OCI-LY1 (cell line): ENCODE data around the gene PDZK1IP1.

Experiments
- EZH2 ChIP-seq: fragments of 200-600 bp; sonication (generic), shearing (Covaris generic); IDR thresholded peaks from 2 replicates; pipeline ENCODE4 v1.8.0; 2017; ENCODE audit warnings: borderline replicate concordance, mixed run types, mild to moderate bottlenecking, antibody characterized with exemption, low read length, moderate library complexity, mixed read lengths
- TF ChIP-seq, protein P1 (sequence below): fragments of 200-600 bp; sonication (generic), shearing (Covaris generic); IDR thresholded peaks from 2 replicates; pipeline ENCODE4 v1.5.1; 2017; ENCODE audit warnings: mild to moderate bottlenecking, antibody characterized with exemption, low read length, moderate library complexity, mixed read lengths

DNA sequence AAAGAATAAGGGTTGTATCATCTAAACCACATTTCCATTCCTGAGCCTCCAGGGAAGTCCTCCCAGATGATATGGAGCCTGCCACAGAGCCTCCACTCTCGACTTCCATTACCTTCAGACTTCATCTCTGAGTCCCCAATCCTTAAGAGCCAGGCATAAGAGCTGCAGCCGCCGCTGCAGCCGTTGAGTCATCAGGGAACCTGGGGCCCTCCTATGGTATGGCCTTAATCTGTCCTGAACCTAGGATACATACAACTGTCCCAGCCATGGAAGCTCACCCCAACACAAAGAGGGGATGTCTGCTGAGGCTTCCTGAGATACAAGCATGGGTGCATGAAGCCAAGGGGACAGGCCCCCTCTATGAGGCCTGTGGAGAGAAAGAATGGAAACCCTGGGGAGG, 25.9 kb upstream of the PDZK1IP1 start:
- TF ChIP-seq, protein P1, sequence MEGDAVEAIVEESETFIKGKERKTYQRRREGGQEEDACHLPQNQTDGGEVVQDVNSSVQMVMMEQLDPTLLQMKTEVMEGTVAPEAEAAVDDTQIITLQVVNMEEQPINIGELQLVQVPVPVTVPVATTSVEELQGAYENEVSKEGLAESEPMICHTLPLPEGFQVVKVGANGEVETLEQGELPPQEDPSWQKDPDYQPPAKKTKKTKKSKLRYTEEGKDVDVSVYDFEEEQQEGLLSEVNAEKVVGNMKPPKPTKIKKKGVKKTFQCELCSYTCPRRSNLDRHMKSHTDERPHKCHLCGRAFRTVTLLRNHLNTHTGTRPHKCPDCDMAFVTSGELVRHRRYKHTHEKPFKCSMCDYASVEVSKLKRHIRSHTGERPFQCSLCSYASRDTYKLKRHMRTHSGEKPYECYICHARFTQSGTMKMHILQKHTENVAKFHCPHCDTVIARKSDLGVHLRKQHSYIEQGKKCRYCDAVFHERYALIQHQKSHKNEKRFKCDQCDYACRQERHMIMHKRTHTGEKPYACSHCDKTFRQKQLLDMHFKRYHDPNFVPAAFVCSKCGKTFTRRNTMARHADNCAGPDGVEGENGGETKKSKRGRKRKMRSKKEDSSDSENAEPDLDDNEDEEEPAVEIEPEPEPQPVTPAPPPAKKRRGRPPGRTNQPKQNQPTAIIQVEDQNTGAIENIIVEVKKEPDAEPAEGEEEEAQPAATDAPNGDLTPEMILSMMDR: no peak
- no peak for TF ChIP-seq EZH2
